HFFc6 (cell line): ENCODE results near the gene NTM. TPM values are rescaled to one million over a fixed set of nuclear protein-coding genes. Genes with fewer than 3 reads are reported as not detected.
A peak's percentile ranks its signal among the peaks of the same experiment; 100 is the strongest.

Experiments
- DNase-seq: peaks from one replicate; pipeline ENCODE4 v3.0.0-alpha.2; 2018
- H3K27ac Mint-ChIP-seq: 2 replicates; pipeline ENCODE4 v1.8.0; 2020; ENCODE audit warnings: mild to moderate bottlenecking, mixed read lengths
- H3K27me3 Mint-ChIP-seq: 2 replicates; pipeline ENCODE4 v1.8.0; 2021; ENCODE audit warnings: mild to moderate bottlenecking, moderate library complexity, mixed read lengths; ENCODE audit not compliant: insufficient read depth
- H3K36me3 Mint-ChIP-seq: 2 replicates; pipeline ENCODE4 v1.8.0; 2021; ENCODE audit warnings: low read depth, mixed read lengths
- H3K4me1 Mint-ChIP-seq: 2 replicates; pipeline ENCODE4 v1.8.0; 2020; ENCODE audit warnings: low read depth, mixed read lengths
- H3K4me3 Mint-ChIP-seq: 2 replicates; pipeline ENCODE4 v1.8.0; 2020; ENCODE audit warnings: mild to moderate bottlenecking, moderate library complexity, mixed read lengths
- H3K9me3 Mint-ChIP-seq: 2 replicates; pipeline ENCODE4 v1.8.0; 2020; ENCODE audit warnings: mild to moderate bottlenecking, mixed read lengths
- total RNA-seq, 6 experiments: library from RNA; stranded (reverse); fragmentation: NEBNext Ultra II Directional; extraction: Animal tissue kit (Norgen Biotek cat#: 25700); gene quantifications; 2 replicates in 1 of 6; 3 replicates in 5 of 6; pipeline ENCODE4 v1.2.3, GENCODE V29; 2021
- TF ChIP-seq, protein P1 (sequence below): fragments of 200-600 bp; sonication (generic); IDR thresholded peaks from 2 replicates; pipeline ENCODE4 v1.5.0; 2021; ENCODE audit warnings: antibody characterized with exemption, mild to moderate bottlenecking

Gene NTM
- total RNA-seq, 6 experiments from 2014 or later = 18.3 to 23.6 (median 21.7) TPM

DNA sequence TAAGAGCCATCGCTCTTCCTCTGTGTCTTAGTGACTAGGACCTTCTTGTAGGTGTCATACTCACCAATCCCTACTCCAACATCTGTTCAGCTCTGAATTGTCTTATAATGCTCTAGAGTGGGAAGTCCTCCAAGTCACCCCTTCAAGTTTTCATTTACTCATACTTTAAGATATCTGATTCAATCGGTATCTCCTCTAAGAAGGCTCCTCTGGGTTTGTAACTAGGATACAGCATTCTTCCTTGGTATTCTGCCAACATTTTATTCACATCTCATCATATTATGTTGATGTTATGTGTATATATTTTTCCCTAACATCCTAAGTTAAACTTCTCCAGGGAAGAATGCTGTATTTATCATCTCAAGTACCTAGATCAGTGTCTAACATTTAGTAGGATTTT is 662.1 kb downstream of the NTM start:
- TF ChIP-seq, protein P1, sequence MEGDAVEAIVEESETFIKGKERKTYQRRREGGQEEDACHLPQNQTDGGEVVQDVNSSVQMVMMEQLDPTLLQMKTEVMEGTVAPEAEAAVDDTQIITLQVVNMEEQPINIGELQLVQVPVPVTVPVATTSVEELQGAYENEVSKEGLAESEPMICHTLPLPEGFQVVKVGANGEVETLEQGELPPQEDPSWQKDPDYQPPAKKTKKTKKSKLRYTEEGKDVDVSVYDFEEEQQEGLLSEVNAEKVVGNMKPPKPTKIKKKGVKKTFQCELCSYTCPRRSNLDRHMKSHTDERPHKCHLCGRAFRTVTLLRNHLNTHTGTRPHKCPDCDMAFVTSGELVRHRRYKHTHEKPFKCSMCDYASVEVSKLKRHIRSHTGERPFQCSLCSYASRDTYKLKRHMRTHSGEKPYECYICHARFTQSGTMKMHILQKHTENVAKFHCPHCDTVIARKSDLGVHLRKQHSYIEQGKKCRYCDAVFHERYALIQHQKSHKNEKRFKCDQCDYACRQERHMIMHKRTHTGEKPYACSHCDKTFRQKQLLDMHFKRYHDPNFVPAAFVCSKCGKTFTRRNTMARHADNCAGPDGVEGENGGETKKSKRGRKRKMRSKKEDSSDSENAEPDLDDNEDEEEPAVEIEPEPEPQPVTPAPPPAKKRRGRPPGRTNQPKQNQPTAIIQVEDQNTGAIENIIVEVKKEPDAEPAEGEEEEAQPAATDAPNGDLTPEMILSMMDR = no peak
- Mint-ChIP-seq H3K27ac (peak overlapping the region; percentile 83), H3K9me3 (no peaks in the 10 kb centered on the region), H3K36me3 (peaks cover 6% of the 10 kb centered on the region; the same call in 1 of the 2 replicates), H3K27me3 (no peaks in the 10 kb centered on the region), H3K4me3 (peak overlapping the region; percentile 4; the same call in 1 of the 2 replicates), H3K4me1 (peaks cover 94% of the 10 kb centered on the region)
- DNase-seq = peak; percentile 88

DNA sequence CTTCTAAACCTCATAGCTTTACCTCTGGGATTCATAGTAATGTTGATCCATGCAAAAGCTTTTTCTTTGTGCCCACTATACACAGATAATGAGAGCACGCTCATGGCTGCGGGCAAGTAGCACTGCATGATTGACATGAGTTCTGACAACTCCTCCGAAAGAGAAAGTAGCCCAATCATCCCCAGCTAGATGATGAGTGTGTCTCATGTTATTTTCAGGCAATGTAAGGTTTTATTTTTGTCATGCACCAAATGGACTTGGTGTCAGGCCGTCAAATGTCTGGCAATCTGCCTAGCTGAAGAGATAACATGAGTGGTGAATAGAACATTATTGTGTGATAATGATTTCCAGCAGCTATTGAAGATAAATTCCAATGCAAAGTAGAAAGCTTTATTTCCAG is 662.6 kb downstream of the NTM start:
- Mint-ChIP-seq H3K27me3 (no peaks in the 10 kb centered on the region), H3K4me1 (peaks cover 94% of the 10 kb centered on the region), H3K36me3 (peaks cover 6% of the 10 kb centered on the region; the same call in 1 of the 2 replicates)

DNA sequence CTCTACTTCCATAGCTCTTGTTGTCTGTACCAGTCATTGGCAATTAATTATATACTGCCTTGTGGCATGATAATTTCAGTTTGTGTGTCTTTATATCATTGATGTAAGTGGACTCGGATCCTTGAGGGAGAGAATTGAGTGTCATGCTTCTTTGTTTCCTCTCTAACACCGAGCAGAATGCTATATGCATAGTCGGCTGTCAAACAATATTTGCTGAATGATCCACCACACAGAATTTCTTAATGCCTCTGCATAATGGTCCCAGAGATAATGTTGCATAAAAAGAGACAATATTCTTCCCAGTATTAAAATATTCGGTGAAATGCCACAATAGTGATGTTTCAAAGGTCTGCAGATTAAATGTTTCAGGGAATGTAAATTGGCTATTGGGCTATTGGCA is 664.8 kb downstream of the NTM start:
- no peak overlapping the region for H3K27ac Mint-ChIP-seq
- H3K36me3 Mint-ChIP-seq = peaks cover 6% of the 10 kb centered on the region; the same call in 1 of the 2 replicates
- peaks cover 85% of the 10 kb centered on the region for H3K4me1 Mint-ChIP-seq
- TF ChIP-seq, protein P1 = no peak
- no peak for DNase-seq
- H3K27me3 Mint-ChIP-seq = no peaks in the 10 kb centered on the region
- H3K9me3 Mint-ChIP-seq = no peaks in the 10 kb centered on the region
- H3K4me3 Mint-ChIP-seq = no peak overlapping the region

More for the DNA sequence above, 662.6 kb downstream of the NTM start:
- no peaks in the 10 kb centered on the region for H3K9me3 Mint-ChIP-seq
- TF ChIP-seq, protein P1 = no peak
- DNase-seq = no peak
- H3K4me3 Mint-ChIP-seq = peak overlapping the region; percentile 4; the same call in 1 of the 2 replicates
- H3K27ac Mint-ChIP-seq = peak overlapping the region; percentile 83

DNA sequence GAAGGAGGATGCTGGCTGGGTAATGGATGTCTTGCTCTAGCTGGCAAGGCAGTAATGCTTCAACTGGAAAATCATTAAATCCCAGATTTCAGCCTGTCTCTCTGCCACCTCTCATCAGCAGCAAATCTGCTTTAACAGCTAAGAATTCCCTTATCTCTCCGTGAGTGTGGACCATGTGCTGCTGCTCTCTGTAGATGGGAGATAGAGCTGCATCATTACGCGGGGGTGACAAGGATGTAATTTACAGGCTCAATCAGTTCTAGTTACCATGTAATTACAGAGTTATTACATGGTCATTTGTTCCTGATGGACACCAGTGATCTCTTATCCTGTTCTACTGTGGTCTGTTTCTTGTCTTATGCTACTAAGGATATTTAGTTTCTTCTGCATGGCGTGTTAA is 665.4 kb downstream of the NTM start:
- Mint-ChIP-seq H3K27ac (no peak overlapping the region), H3K27me3 (no peaks in the 10 kb centered on the region), H3K4me1 (peaks cover 80% of the 10 kb centered on the region), H3K9me3 (no peaks in the 10 kb centered on the region), H3K36me3 (peaks cover 6% of the 10 kb centered on the region; the same call in 1 of the 2 replicates), H3K4me3 (no peak overlapping the region)
- TF ChIP-seq, protein P1 = no peak
- DNase-seq = no peak

DNA sequence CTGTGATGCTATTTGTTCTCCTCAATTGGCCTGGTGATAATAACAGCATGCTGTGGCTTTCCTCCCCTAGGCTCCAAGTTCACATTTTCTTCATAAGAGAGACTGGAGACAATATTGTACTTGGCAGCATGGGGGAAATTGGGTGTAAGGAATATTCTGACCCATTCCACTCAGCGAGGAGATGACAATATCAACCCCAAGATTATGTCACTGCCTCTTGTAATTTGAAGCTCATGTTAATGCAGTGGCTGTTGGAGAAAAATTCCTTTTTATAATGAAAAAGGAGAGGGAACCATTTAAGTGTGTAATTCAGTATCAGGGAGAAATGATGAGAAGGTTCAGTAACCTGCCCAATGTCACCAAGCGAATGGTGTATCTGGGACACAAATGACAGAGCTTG is 665.8 kb downstream of the NTM start:
- H3K27ac Mint-ChIP-seq = no peak overlapping the region
- no peaks in the 10 kb centered on the region for H3K27me3 Mint-ChIP-seq
- no peak overlapping the region for H3K4me3 Mint-ChIP-seq
- H3K4me1 Mint-ChIP-seq = peaks cover 80% of the 10 kb centered on the region
- peaks cover 6% of the 10 kb centered on the region; the same call in 1 of the 2 replicates for H3K36me3 Mint-ChIP-seq
- DNase-seq = no peak
- TF ChIP-seq, protein P1 = no peak
- H3K9me3 Mint-ChIP-seq = no peaks in the 10 kb centered on the region
